Activated CD8-positive, alpha-beta memory T cell treated with anti-CD3 and anti-CD28 coated beads, Interleukin-2, amount 50 U/mL, for 4 hours (primary cell): ENCODE results near the gene SLC40A1.
A peak's percentile ranks its signal among the peaks of the same experiment; 100 is the strongest.
"Not testable (repeated sequence)": the region's sequence is repeated elsewhere in the genome, so short reads cannot be mapped to it uniquely, and the experiment has no call there.

Experiments used
- DNase-seq: peaks from one replicate; pipeline ENCODE4 v3.0.0-alpha.2; 2020

SLC40A1 gene

GRCh38 chr2:189580658-189581353 is at the start of gene SLC40A1:
TSS of gene SLC40A1 (minus strand) at chr2:189580786. CDS start at chr2:189580460, 326 bp downstream.
- DNase-seq = peak; percentile 66

- DNase-seq = no peak
Measured at GRCh38 chr2:189629531-189630453, 49.2 kb upstream of the SLC40A1 start.

- no peak for DNase-seq
Measured at GRCh38 chr2:189628817-189629530, 48.4 kb upstream of the SLC40A1 start.

GRCh38 chr2:189627789-189628188 is 47.2 kb upstream of the SLC40A1 start:
- DNase-seq = no peak

GRCh38 chr2:189625636-189626035 is 45.0 kb upstream of the SLC40A1 start:
- no peak for DNase-seq

- no peak for DNase-seq
Measured at GRCh38 chr2:189624648-189625355, 44.2 kb upstream of the SLC40A1 start.

GRCh38 chr2:189623049-189623448 is 42.5 kb upstream of the SLC40A1 start:
- DNase-seq = no peak

GRCh38 chr2:189621781-189622180 is 41.2 kb upstream of the SLC40A1 start:
- no peak for DNase-seq

- no peak for DNase-seq
Measured at GRCh38 chr2:189618197-189618596, 37.6 kb upstream of the SLC40A1 start.

GRCh38 chr2:189614585-189614984 is 34.0 kb upstream of the SLC40A1 start:
- no peak for DNase-seq

GRCh38 chr2:189613650-189614420 is 33.2 kb upstream of the SLC40A1 start:
- DNase-seq = no peak

GRCh38 chr2:189613077-189613636 is 32.6 kb upstream of the SLC40A1 start:
- no peak for DNase-seq

- DNase-seq = no peak
Measured at GRCh38 chr2:189610700-189611099, 30.1 kb upstream of the SLC40A1 start.

- DNase-seq = no peak
Measured at GRCh38 chr2:189609853-189610252, 29.3 kb upstream of the SLC40A1 start.

- DNase-seq = no peak
Measured at GRCh38 chr2:189609423-189609816, 28.8 kb upstream of the SLC40A1 start.

GRCh38 chr2:189608795-189609422 is 28.3 kb upstream of the SLC40A1 start:
- DNase-seq = no peak

GRCh38 chr2:189608170-189608569 is 27.6 kb upstream of the SLC40A1 start:
- DNase-seq = no peak

- DNase-seq = no peak
Measured at GRCh38 chr2:189602233-189602632, 21.6 kb upstream of the SLC40A1 start.

GRCh38 chr2:189601652-189602051 is 21.1 kb upstream of the SLC40A1 start:
- DNase-seq = not testable (repeated sequence)

GRCh38 chr2:189601043-189601442 is 20.5 kb upstream of the SLC40A1 start:
- DNase-seq = no peak

GRCh38 chr2:189599245-189599644 is 18.7 kb upstream of the SLC40A1 start:
- no peak for DNase-seq
